Measurements from ENCODE around the gene SLC24A4.

The SLC24A4 gene

GRCh38 chr14:92484132-92484823 lies 161.3 kb downstream of the SLC24A4 start:
- DNase-seq, result no peak

- DNase-seq, result no peak
These were observed 163.9 kb downstream of the SLC24A4 start for GRCh38 chr14:92486881-92487280.

GRCh38 chr14:92487513-92488133 lies 164.7 kb downstream of the SLC24A4 start:
- DNase-seq, result no peak

GRCh38 chr14:92489394-92490238 lies 166.7 kb downstream of the SLC24A4 start:
- no peak for DNase-seq

- DNase-seq, result no peak
These were observed 167.4 kb downstream of the SLC24A4 start for GRCh38 chr14:92490239-92490959.

GRCh38 chr14:92491782-92492181 lies 168.8 kb downstream of the SLC24A4 start:
- no peak for DNase-seq

- DNase-seq, result no peak
These were observed 169.3 kb downstream of the SLC24A4 start for GRCh38 chr14:92492258-92492657.

- DNase-seq, result no peak
These were observed 170.1 kb downstream of the SLC24A4 start for GRCh38 chr14:92493024-92493423.

- no peak for DNase-seq
These were observed 170.5 kb downstream of the SLC24A4 start for GRCh38 chr14:92493492-92493891.

GRCh38 chr14:92494512-92494911 lies 171.5 kb downstream of the SLC24A4 start:
- DNase-seq, result no peak

- no peak for DNase-seq
These were observed 172.1 kb downstream of the SLC24A4 start for GRCh38 chr14:92495027-92495426.

GRCh38 chr14:92496191-92496857 lies 173.4 kb downstream of the SLC24A4 start:
- no peak for DNase-seq

GRCh38 chr14:92497391-92497790 lies 174.4 kb downstream of the SLC24A4 start:
- DNase-seq, result no peak

- DNase-seq, result no peak
These were observed 176.3 kb downstream of the SLC24A4 start for GRCh38 chr14:92499234-92499633.

- DNase-seq, result no peak
These were observed 177.6 kb downstream of the SLC24A4 start for GRCh38 chr14:92500491-92500941.

GRCh38 chr14:92501891-92502351 lies 179.0 kb downstream of the SLC24A4 start:
- DNase-seq, result no peak

- peak; percentile 10 for DNase-seq
These were observed 179.7 kb downstream of the SLC24A4 start for GRCh38 chr14:92502541-92503286.

- no peak for DNase-seq
These were observed 181.0 kb downstream of the SLC24A4 start for GRCh38 chr14:92503756-92504491.

- no peak for DNase-seq
These were observed 182.9 kb downstream of the SLC24A4 start for GRCh38 chr14:92505826-92506225.

- DNase-seq, result no peak
These were observed 183.3 kb downstream of the SLC24A4 start for GRCh38 chr14:92506231-92506630.

Measured in NCI-H2029 (cell line).